Kidney epithelial cell (primary cell): ENCODE data around the gene RERE. TPM values are rescaled to one million over a fixed set of nuclear protein-coding genes. Genes with fewer than 3 reads are reported as not detected.

Experiments used
- DNase-seq: peaks from one replicate; pipeline ENCODE4 v3.0.0-alpha.2; 2010; ENCODE audit warnings: low read depth
- H3K27me3 ChIP-seq: 2 replicates; pipeline ENCODE4 v1.6.0; 2011; ENCODE audit warnings: low read length; ENCODE audit not compliant: control insufficient read depth, insufficient read depth
- H3K36me3 ChIP-seq: 2 replicates; pipeline ENCODE4 v1.5.1; 2011; ENCODE audit warnings: low read length; ENCODE audit not compliant: control insufficient read depth, insufficient read depth
- H3K4me3 ChIP-seq: 2 replicates; pipeline ENCODE4 v1.5.1; 2011; ENCODE audit warnings: low read depth, mild to moderate bottlenecking, control low read depth, low read length
- total RNA-seq: library from RNA; depleted of rRNA; stranded (reverse); fragments of >200 nt; gene quantifications from 2 replicates; pipeline ENCODE4 v1.2.3, GENCODE V29; 2015
- TF ChIP-seq, protein P1 (sequence below): IDR thresholded peaks from 2 replicates; pipeline ENCODE4 v1.5.1; 2011; ENCODE audit warnings: mild to moderate bottlenecking, moderate library complexity, low read length, control low read depth, inconsistent platforms; ENCODE audit not compliant: insufficient read depth, poor library complexity, severe bottlenecking

RERE gene
- total RNA-seq, 1 donor from 2014 or later, result 47.5 TPM

DNA sequence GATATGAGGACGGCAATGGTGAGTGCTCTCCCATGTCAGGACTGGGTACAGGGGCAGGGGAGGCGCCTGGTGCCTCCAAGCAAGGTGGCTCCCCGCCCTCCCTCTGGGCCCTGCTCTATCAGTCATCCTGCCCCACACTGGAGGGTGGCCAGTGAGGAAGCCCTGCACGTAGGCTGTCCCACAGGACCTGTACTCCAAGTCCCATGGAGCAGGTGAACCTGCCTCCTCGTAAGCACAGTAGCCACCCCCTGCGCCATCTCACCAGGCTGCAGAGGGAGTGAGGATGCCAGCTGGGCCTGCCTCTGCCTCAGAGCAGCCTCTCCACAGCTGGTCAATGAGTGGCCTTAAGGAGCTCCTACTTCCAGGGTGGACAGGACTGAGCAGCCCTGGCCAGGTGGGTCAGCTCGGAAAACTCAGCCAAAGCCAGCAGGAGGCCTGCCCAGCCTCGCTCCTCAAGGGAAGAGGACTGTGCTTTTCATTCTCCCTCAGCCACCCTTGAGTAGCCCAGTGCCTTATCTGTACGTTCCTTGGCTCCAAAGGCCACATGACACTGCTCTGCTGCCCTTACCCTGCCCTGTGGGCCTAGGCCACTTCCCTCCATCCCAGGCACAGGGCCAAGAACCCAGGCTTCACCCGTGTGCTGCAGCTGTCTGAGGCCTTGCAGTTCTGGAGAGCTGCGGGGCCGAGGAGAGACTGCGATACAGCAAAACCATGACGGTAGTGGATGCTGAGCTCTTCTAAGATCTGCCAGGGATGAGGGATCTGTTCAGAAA lies 459.9 kb downstream of the RERE start:
- TF ChIP-seq, protein P1, sequence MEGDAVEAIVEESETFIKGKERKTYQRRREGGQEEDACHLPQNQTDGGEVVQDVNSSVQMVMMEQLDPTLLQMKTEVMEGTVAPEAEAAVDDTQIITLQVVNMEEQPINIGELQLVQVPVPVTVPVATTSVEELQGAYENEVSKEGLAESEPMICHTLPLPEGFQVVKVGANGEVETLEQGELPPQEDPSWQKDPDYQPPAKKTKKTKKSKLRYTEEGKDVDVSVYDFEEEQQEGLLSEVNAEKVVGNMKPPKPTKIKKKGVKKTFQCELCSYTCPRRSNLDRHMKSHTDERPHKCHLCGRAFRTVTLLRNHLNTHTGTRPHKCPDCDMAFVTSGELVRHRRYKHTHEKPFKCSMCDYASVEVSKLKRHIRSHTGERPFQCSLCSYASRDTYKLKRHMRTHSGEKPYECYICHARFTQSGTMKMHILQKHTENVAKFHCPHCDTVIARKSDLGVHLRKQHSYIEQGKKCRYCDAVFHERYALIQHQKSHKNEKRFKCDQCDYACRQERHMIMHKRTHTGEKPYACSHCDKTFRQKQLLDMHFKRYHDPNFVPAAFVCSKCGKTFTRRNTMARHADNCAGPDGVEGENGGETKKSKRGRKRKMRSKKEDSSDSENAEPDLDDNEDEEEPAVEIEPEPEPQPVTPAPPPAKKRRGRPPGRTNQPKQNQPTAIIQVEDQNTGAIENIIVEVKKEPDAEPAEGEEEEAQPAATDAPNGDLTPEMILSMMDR, result no peak
- H3K36me3 ChIP-seq, result peaks cover 9% of the 10 kb centered on the region
- no peak for DNase-seq

DNA sequence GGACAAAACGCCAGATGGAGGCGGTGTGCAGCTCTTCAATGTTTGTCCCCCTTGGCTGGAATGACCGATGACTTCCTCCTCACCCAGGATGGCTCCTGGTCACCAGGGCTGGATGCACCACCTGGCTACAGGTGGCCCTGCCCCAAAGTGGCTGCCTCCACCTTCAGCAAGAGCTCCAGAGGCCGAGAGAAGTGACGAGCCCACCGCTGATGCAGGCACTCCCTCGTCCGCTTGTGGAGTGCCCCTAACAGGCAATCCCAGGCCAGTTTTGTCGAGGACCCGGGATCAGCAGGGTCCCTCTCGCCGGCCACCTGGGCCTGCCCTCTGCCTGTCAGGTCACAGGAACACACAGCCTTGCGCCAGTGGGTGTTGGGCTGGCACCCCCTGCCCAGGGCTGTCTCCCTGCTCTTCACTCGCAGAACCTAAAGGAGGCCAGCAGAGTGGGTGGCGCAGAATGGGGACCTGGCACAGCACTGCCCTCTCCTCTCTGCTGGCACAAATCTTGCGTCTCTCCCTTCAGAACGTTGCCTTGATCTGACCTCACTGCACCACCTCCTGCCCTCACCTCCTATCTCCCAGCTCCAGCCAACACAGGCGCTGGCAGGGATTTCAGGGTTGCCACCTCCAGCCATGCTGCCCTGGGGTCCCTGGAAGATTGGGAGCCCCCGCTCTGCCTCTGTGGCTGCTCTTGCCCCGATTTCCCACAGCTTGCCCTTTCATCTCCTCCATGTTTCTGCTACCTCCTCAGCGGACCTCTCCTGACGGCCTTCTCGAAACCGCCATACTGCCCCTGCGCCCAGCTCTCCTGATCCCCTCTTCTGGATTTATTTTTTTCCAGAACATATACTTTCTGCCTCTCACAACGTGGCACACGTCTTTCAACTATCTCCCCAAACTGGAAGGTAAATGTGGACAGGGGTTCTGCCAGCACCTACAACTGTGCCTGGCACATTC lies 460.9 kb downstream of the RERE start:
- no peak for DNase-seq
- no peaks in the 10 kb centered on the region for H3K27me3 ChIP-seq
- peaks cover 9% of the 10 kb centered on the region for H3K36me3 ChIP-seq
- TF ChIP-seq, protein P1, result no peak
- H3K4me3 ChIP-seq, result no peak overlapping the region

More for the DNA sequence above, 459.9 kb downstream of the RERE start:
- Histone ChIP-seq H3K27me3 (no peaks in the 10 kb centered on the region), H3K4me3 (no peak overlapping the region)

DNA sequence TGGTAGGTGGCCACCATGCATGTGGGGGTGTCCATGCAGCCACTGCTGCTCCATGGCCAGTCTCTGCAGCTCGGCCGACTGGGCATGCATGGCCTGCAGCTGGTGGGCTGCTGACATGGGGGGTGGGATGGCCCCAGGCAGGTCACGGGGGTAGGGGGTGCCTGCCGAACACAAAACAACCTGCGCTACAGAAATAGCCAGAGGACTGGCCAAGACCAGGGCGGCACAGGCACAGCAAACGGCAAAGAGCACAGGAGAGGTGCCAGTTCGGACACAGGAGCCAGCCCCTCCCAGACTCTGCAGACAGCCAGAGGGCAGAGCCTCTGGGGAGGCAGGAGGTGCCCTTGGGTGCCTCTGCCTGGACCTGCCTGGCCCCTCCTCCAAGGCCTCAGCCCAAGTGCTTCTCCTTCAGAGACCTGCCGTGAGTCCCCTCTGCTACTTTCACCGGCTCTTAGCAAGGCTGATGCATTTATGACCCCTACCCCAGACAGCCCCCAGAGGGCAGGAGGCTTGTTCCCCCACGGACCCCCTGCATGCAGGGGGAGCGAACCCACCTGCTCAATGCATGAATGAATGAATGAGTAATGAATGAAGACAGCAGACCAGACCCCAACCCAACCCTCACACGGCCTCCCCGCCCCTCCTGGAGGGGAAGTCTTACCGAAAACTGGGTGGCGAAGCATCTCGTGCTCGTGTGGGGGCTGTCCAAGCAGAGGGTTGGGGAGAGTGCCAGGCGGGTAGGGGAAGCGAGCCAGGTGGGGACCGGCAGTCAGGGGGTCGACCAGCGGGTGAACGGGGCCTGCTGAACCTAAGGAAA lies 461.8 kb downstream of the RERE start:
- DNase-seq, result no peak
- TF ChIP-seq, protein P1, result no peak
- H3K4me3 ChIP-seq, result no peak overlapping the region
- H3K36me3 ChIP-seq, result peaks cover 10% of the 10 kb centered on the region
- H3K27me3 ChIP-seq, result no peaks in the 10 kb centered on the region

DNA sequence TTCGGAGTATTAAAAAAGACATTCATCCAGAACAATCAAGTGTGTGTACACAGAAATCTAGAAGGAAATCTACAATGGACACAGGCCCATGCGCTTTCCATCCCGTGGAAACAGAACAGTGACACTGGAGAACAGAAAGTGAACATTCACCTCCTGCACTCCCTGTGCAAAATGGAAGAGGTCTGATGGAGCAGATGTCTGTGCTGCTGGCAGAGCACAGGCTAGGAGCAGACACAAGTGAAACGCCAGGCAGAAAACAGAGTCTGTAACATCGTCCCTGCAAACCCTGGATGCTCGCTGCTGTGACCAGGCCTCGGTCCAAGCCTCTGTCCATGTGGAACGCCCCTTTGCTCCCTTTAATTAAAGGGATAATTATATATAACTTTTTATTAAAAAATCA lies 463.4 kb downstream of the RERE start:
- no peaks in the 10 kb centered on the region for H3K27me3 ChIP-seq
- peaks cover 10% of the 10 kb centered on the region for H3K36me3 ChIP-seq
- H3K4me3 ChIP-seq, result no peak overlapping the region
- TF ChIP-seq, protein P1, result no peak
- DNase-seq, result no peak

DNA sequence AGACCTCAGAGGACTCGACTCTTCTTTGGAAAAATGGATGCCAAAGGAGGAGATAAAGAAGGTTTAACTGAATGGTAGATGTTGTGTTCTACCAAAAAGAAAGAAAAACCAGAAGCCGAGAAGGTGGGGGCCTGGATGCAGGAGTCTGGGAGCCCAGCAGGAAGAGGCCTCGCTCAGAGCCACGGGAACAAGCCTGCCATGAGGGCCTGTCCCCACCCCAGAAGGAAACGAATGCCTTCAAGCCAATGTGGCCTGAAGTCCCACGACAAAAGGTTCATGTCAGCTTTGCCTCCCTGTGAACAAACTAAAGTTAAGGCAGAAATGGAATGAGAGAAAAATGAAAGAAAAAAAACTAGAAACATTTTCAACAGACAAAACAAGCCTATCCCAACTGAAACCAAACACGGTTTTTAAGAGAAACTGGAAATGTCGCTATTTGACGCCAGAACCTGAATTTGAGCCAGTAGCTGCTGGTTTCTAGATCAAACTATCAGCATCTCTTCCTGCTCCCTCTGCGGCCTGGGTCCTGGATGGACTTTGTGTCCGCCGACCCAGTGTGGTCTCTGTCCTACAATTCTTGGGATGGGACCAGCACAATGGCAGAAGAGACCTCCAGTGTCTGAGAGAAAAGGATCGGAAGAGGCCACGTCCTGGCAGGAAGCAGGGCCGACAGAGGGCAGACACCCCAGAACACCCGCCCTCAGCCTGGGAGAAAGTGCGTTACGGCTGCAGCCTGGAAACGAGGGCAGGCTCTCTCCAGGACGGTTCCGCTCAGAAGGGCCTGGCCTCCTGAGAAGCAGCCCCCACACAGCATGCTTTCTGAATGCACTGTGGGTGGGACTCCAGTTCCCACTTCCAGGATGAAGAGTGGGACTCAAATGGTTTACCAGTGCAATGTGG lies 464.3 kb downstream of the RERE start:
- peaks cover 9% of the 10 kb centered on the region for H3K36me3 ChIP-seq
- DNase-seq, result no peak
- H3K4me3 ChIP-seq, result no peak overlapping the region
- TF ChIP-seq, protein P1, result no peak
- H3K27me3 ChIP-seq, result no peaks in the 10 kb centered on the region
